AG10803 (cell line): ENCODE results near the gene EPC2.

ENCODE experiments used
- DNase-seq: peaks from one replicate; pipeline ENCODE4 v3.0.0; 2010; ENCODE audit warnings: low read depth
- H3K4me3 ChIP-seq: 2 replicates; pipeline ENCODE4 v1.5.1; 2011; ENCODE audit warnings: mild to moderate bottlenecking, low read length, control low read depth
- TF ChIP-seq, protein P1 (sequence below): conservative IDR thresholded peaks from 2 replicates; pipeline ENCODE4 v1.5.1; 2011; ENCODE audit warnings: mild to moderate bottlenecking, low read length, control low read depth, inconsistent platforms

Gene EPC2

DNA sequence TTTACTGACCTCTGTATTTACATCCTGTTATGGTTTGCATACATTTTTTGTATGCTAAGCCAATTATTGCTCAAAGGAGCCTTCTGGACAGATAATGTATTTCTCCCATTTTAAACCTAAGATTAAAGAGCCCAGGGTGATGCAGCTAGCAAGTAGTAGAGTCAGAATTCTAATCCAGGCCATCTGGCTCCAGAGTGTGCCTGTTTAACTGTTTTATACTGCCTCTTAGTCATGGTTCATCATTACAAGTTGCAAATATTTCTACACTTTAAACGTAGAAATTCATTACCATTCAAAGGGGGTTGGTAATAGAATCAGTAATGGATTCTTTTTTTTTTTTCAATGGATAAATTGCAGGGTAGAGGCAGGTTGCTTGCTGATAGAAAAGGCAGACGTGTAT is 52.4 kb downstream of the EPC2 start:
- TF ChIP-seq, protein P1, sequence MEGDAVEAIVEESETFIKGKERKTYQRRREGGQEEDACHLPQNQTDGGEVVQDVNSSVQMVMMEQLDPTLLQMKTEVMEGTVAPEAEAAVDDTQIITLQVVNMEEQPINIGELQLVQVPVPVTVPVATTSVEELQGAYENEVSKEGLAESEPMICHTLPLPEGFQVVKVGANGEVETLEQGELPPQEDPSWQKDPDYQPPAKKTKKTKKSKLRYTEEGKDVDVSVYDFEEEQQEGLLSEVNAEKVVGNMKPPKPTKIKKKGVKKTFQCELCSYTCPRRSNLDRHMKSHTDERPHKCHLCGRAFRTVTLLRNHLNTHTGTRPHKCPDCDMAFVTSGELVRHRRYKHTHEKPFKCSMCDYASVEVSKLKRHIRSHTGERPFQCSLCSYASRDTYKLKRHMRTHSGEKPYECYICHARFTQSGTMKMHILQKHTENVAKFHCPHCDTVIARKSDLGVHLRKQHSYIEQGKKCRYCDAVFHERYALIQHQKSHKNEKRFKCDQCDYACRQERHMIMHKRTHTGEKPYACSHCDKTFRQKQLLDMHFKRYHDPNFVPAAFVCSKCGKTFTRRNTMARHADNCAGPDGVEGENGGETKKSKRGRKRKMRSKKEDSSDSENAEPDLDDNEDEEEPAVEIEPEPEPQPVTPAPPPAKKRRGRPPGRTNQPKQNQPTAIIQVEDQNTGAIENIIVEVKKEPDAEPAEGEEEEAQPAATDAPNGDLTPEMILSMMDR = no peak
- H3K4me3 ChIP-seq = no peak overlapping the region
- no peak for DNase-seq

DNA sequence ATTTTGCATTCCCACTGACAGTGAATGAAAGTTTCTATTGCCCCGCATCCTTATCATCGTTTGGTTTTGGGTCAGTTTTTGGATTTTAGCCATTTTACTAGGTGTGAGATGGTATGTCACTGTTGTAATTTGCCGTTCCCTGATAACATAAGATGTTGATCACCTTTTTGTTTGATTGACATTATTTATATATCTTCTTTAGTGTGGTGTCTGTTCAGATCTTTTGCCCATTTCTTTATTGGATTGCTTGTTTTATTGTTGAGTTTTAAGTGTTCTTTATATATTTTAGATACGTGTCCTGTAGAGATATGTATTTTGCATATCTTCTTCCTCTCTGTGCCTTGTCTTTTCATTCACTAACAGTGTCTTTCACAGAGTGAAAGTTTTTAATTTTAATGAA is 55.3 kb downstream of the EPC2 start:
- TF ChIP-seq, protein P1 = no peak
- H3K4me3 ChIP-seq = no peak overlapping the region
- DNase-seq = no peak

DNA sequence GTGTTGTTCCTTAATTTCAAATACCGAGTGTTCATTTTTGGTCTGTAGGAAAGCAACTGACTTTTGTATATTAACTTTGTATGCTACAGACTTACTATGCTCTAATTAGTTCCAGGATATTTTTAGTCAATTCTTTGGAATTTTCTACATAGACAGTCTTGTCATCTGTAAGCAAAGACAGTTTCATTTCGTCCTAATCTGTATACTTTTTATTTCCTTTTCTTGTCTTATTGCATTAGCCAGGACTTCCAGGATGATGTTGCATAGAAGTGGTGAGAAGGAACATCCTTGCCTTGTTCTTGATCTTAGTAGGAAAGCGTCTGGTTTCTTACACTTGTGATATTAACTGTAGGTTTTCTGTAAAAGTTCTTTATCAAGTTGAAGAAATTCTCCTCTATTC is 56.5 kb downstream of the EPC2 start:
- no peak overlapping the region for H3K4me3 ChIP-seq
- no peak for DNase-seq
- TF ChIP-seq, protein P1 = no peak

DNA sequence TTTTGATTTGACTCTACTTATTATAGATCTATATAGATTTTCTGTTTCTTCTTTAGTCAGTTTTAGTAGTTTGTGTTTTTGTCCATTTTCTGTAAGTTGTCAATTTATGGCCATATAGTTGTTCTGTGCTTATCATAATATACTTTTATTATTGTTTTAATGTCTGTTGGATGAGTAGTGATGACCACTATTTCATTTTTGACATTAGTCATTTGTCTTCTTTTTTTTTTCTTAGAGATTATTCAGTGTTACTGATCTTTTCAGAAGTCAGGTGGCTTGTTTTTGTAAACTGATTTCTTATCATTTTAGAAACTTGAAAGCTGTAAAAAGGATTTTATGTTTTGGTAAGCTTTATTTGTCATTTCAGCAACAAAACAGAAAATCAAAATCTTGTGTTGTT is 57.3 kb downstream of the EPC2 start:
- H3K4me3 ChIP-seq = no peak overlapping the region
- no peak for DNase-seq
- TF ChIP-seq, protein P1 = no peak

DNA sequence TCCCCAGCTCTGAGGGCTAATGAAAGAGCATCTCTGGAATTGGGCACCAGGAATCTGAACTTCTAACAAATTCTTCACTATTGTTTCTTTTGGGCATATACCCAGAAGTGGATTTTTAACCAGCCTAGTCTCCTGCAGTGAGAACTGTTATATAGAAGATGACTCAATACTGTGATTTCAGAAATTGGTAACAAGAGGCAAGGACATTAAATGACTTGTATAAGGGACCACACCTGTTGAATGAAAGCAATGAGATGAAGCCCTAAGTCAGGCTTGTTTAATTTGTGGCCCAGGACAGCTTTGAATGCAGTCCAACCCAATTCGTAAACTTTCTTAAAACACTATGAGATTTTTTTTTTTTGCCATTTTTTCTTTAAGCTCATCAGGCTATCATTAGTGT is 57.9 kb downstream of the EPC2 start:
- H3K4me3 ChIP-seq = no peak overlapping the region
- no peak for DNase-seq
- TF ChIP-seq, protein P1 = no peak

DNA sequence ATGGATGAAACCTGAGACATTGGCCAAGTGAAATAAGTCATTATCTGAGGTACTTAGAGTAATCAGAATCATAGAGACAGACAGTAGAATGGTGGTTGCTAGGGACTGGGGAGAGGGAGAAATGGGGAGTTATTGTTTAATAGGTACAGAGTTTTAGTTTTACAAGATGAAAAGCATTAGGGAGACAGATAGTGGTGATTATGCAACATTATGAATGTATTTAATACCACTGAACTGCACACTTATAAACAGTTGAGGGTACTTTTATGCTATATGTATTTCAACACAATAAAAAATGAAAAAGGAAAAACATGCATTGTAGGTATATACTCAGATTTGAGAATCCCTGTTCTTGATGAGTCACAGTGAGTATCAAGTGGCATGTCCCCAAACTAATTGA is 59.7 kb downstream of the EPC2 start:
- H3K4me3 ChIP-seq = no peak overlapping the region
- DNase-seq = no peak
- TF ChIP-seq, protein P1 = no peak

DNA sequence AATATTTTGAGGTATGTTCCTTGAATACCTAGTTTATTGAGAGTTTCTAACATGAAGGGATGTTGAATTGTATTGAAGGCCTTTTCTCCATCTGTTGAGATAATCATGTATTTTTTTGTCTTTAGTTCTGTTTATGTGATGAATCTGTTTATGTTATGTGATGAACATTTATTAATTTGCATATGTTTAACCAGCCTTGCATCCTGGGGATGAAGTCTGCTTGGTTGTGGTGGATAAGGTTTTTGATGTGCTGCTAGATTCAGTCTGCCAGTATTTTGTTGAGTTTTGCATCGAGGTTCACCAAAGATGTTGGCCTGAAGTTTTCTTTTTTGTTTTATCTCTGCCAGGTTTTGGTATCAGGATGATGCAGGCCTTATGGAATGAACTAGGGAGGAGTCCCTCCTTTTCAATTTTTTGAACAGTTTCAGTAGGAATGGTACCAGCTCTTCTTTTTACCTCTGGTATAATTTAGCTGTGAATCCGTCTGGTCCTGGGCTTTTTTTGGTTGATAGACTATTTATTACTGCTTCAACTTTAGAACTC is 71.9 kb downstream of the EPC2 start:
- TF ChIP-seq, protein P1 = no peak
- no peak for DNase-seq
- no peak overlapping the region for H3K4me3 ChIP-seq
